HEK293 (cell line): ENCODE results near the gene ZFHX3.

Experiments
- FEZF1 ChIP-seq: fragments of 450-650 bp; formaldehyde crosslinking; IDR thresholded peaks from 2 replicates; pipeline ENCODE4 v1.5.1; 2016; ENCODE audit warnings: missing biosample characterization, missing genetic modification characterization
- HOXD13 ChIP-seq: sonication (generic); formaldehyde crosslinking; IDR thresholded peaks from 2 replicates; pipeline ENCODE4 v1.8.0; 2022; ENCODE audit warnings: missing genetic modification reagents, borderline replicate concordance
- OSR2 ChIP-seq: fragments of 450-650 bp; formaldehyde crosslinking; IDR thresholded peaks from 2 replicates; pipeline ENCODE4 v1.5.1; 2016; ENCODE audit warnings: missing biosample characterization, missing genetic modification characterization
- REPIN1 ChIP-seq: fragments of 450-650 bp; formaldehyde crosslinking; IDR thresholded peaks from 2 replicates; pipeline ENCODE4 v1.5.1; 2017; ENCODE audit warnings: missing biosample characterization, missing genetic modification characterization, low read depth
- ZBTB44 ChIP-seq: fragments of 450-650 bp; IDR thresholded peaks from 2 replicates; pipeline ENCODE4 v1.5.1; 2018; ENCODE audit warnings: missing biosample characterization, mild to moderate bottlenecking, missing genetic modification characterization
- ZBTB6 ChIP-seq: fragments of 450-650 bp; formaldehyde crosslinking; IDR thresholded peaks from 2 replicates; pipeline ENCODE4 v1.5.1; 2017; ENCODE audit warnings: missing biosample characterization, missing genetic modification characterization
- ZNF132 ChIP-seq: fragments of 450-650 bp; formaldehyde crosslinking; IDR thresholded peaks from 2 replicates; pipeline ENCODE4 v1.5.1; 2017; ENCODE audit warnings: missing biosample characterization, missing genetic modification characterization, borderline replicate concordance
- ZNF155 ChIP-seq: fragments of 450-650 bp; formaldehyde crosslinking; IDR thresholded peaks from 2 replicates; pipeline ENCODE4 v1.5.1; 2016; ENCODE audit warnings: missing biosample characterization, missing genetic modification characterization
- ZNF2 ChIP-seq: fragments of 450-650 bp; formaldehyde crosslinking; IDR thresholded peaks from 2 replicates; pipeline ENCODE4 v1.5.1; 2016; ENCODE audit warnings: missing biosample characterization, missing genetic modification characterization
- ZNF214 ChIP-seq: fragments of 450-650 bp; formaldehyde crosslinking; IDR thresholded peaks from 2 replicates; pipeline ENCODE4 v1.5.1; 2017; ENCODE audit warnings: missing biosample characterization, mild to moderate bottlenecking, missing genetic modification characterization, borderline replicate concordance
- ZNF239 ChIP-seq: fragments of 450-650 bp; formaldehyde crosslinking; IDR thresholded peaks from 2 replicates; pipeline ENCODE4 v1.5.1; 2016; ENCODE audit warnings: missing biosample characterization, missing genetic modification characterization
- ZNF26 ChIP-seq: fragments of 450-650 bp; formaldehyde crosslinking; IDR thresholded peaks from 2 replicates; pipeline ENCODE4 v1.5.1; 2016; ENCODE audit warnings: missing biosample characterization, missing genetic modification characterization
- ZNF311 ChIP-seq: fragments of 450-650 bp; formaldehyde crosslinking; IDR thresholded peaks from 2 replicates; pipeline ENCODE4 v1.5.1; 2017; ENCODE audit warnings: missing biosample characterization, missing genetic modification characterization, borderline replicate concordance
- ZNF354C ChIP-seq: fragments of 450-650 bp; formaldehyde crosslinking; IDR thresholded peaks from 2 replicates; pipeline ENCODE4 v1.5.1; 2016; ENCODE audit warnings: missing biosample characterization, missing genetic modification characterization, low read depth, borderline replicate concordance
- ZNF362 ChIP-seq: fragments of 450-650 bp; formaldehyde crosslinking; IDR thresholded peaks from 2 replicates; pipeline ENCODE4 v1.5.1; 2016; ENCODE audit warnings: missing biosample characterization, missing genetic modification characterization
- ZNF366 ChIP-seq: fragments of 450-650 bp; formaldehyde crosslinking; conservative IDR thresholded peaks from 2 replicates; pipeline ENCODE4 v1.5.1; 2016; ENCODE audit warnings: missing biosample characterization, missing genetic modification characterization
- ZNF433 ChIP-seq: fragments of 450-650 bp; formaldehyde crosslinking; IDR thresholded peaks from 2 replicates; pipeline ENCODE4 v1.5.1; 2016; ENCODE audit warnings: missing biosample characterization, missing genetic modification characterization, low read depth
- ZNF501 ChIP-seq: fragments of 450-650 bp; formaldehyde crosslinking; IDR thresholded peaks from 2 replicates; pipeline ENCODE4 v1.5.1; 2016; ENCODE audit warnings: missing biosample characterization, missing genetic modification characterization
- ZNF544 ChIP-seq: fragments of 450-650 bp; formaldehyde crosslinking; IDR thresholded peaks from 2 replicates; pipeline ENCODE4 v1.5.0; 2017; ENCODE audit warnings: missing biosample characterization, missing genetic modification characterization
- ZNF561 ChIP-seq: fragments of 450-650 bp; IDR thresholded peaks from 2 replicates; pipeline ENCODE4 v1.5.1; 2018; ENCODE audit warnings: missing biosample characterization, missing genetic modification characterization, borderline replicate concordance
- ZNF600 ChIP-seq: fragments of 450-650 bp; formaldehyde crosslinking; IDR thresholded peaks from 2 replicates; pipeline ENCODE4 v1.5.1; 2016; ENCODE audit warnings: missing biosample characterization, missing genetic modification characterization
- ZNF610 ChIP-seq: fragments of 450-650 bp; formaldehyde crosslinking; IDR thresholded peaks from 2 replicates; pipeline ENCODE4 v1.5.1; 2016; ENCODE audit warnings: missing biosample characterization, missing genetic modification characterization, borderline replicate concordance
- ZNF621 ChIP-seq: fragments of 450-650 bp; formaldehyde crosslinking; IDR thresholded peaks from 2 replicates; pipeline ENCODE4 v1.5.1; 2017; ENCODE audit warnings: missing biosample characterization, missing genetic modification characterization
- ZNF623 ChIP-seq: fragments of 450-650 bp; formaldehyde crosslinking; IDR thresholded peaks from 2 replicates; pipeline ENCODE4 v1.5.1; 2016; ENCODE audit warnings: missing biosample characterization, missing genetic modification characterization
- ZNF639 ChIP-seq: fragments of 450-650 bp; formaldehyde crosslinking; IDR thresholded peaks from 2 replicates; pipeline ENCODE4 v1.5.1; 2016; ENCODE audit warnings: missing biosample characterization, missing genetic modification characterization
- ZNF747 ChIP-seq: fragments of 450-650 bp; formaldehyde crosslinking; IDR thresholded peaks from 2 replicates; pipeline ENCODE4 v1.5.1; 2016; ENCODE audit warnings: missing biosample characterization, missing genetic modification characterization
- ZNF776 ChIP-seq: fragments of 450-650 bp; formaldehyde crosslinking; IDR thresholded peaks from 2 replicates; pipeline ENCODE4 v1.5.0; 2017; ENCODE audit warnings: missing biosample characterization, missing genetic modification characterization, borderline replicate concordance
- ZNF785 ChIP-seq: fragments of 450-650 bp; formaldehyde crosslinking; IDR thresholded peaks from 2 replicates; pipeline ENCODE4 v1.5.1; 2016; ENCODE audit warnings: missing biosample characterization, missing genetic modification characterization
- ZNF843 ChIP-seq: fragments of 450-650 bp; formaldehyde crosslinking; IDR thresholded peaks from 2 replicates; pipeline ENCODE4 v1.5.1; 2016; ENCODE audit warnings: missing biosample characterization, missing genetic modification characterization
- ZSCAN23 ChIP-seq: fragments of 450-650 bp; formaldehyde crosslinking; IDR thresholded peaks from 2 replicates; pipeline ENCODE4 v1.5.1; 2016; ENCODE audit warnings: missing biosample characterization, missing genetic modification characterization
- ZSCAN5A ChIP-seq: fragments of 450-650 bp; formaldehyde crosslinking; IDR thresholded peaks from 2 replicates; pipeline ENCODE4 v1.5.1; 2016; ENCODE audit warnings: missing biosample characterization, missing genetic modification characterization

ZFHX3 gene

GRCh38 chr16:73048292-73049080, 558 bp upstream of the ZFHX3 start (continued):
- TF ChIP-seq ZSCAN5A (tag by site-specific recombination) (no peak), ZNF433 (tag by site-specific recombination) (no peak), ZNF843 (tag by site-specific recombination) (no peak), ZNF155 (tag by site-specific recombination) (no peak), ZNF132 (tag by site-specific recombination) (no peak), ZNF623 (no peak), ZNF311 (no peak), HOXD13 (CRISPR knock-in tag) (no peak), ZNF2 (tag by site-specific recombination) (no peak), ZNF785 (tag by site-specific recombination) (no peak), ZBTB44 (tag by site-specific recombination) (no peak), ZNF501 (tag by site-specific recombination) (no peak), ZNF214 (no peak), ZNF639 (no peak), ZNF610 (tag by site-specific recombination) (no peak), ZNF561 (tag by site-specific recombination) (no peak), ZBTB6 (peak; percentile 23; the same call in 1 of the 2 replicates), REPIN1 (tag by site-specific recombination) (no peak), ZNF747 (no peak), ZNF600 (no peak), ZNF354C (tag by site-specific recombination) (no peak), ZNF544 (tag by site-specific recombination) (no peak), ZNF239 (tag by site-specific recombination) (no peak), ZNF776 (tag by site-specific recombination) (no peak), ZNF362 (tag by site-specific recombination) (no peak), ZSCAN23 (tag by site-specific recombination) (no peak), OSR2 (tag by site-specific recombination) (peak; percentile 21; the same call in 1 of the 2 replicates), FEZF1 (tag by site-specific recombination) (no peak), ZNF366 (peak; percentile 50), ZNF26 (no peak), ZNF621 (no peak)
